ENCODE measurements around the gene P2RY14. TPM values are rescaled to one million over a fixed set of nuclear protein-coding genes. Genes with fewer than 3 reads are reported as not detected.

P2RY14 gene
- total and polyA plus RNA-seq, 10 of the 15 experiments (the other 5 are each of a cell fraction or from before 2014, with no cell fraction given), result 0.06 to 0.37 (median 0.28) TPM; not detected in 7

GRCh38 chr3:151265166-151265565 is 13.2 kb downstream of the P2RY14 start:
- no peak for DNase-seq (ENCODE audit: low read depth, low spot score)
- no peak overlapping the region for H3K9ac ChIP-seq (ENCODE audit: control insufficient read depth, insufficient read depth, low read length)
- H4K20me1 ChIP-seq (ENCODE audit: control insufficient read depth, insufficient read depth), result no peaks in the 10 kb centered on the region
- H3K4me1 ChIP-seq (ENCODE audit: control insufficient read depth, insufficient read depth, low read length), result peaks cover 7% of the 10 kb centered on the region; the same call in 1 of the 2 replicates
- H3K4me3 ChIP-seq, result no peak overlapping the region
- no peaks in the 10 kb centered on the region for H3K27me3 ChIP-seq (replicated peaks in 1 of 2; ENCODE audit: control insufficient read depth in 2 of 2, insufficient read depth in 2 of 2, low read length in 1 of 2)
- BruUV-seq (replicated peaks), result no TSS peak
- H2AFZ ChIP-seq (ENCODE audit: control insufficient read depth, low read depth, low read length), result no peak overlapping the region
- H3K4me2 ChIP-seq (ENCODE audit: control insufficient read depth, insufficient read depth), result no peak overlapping the region
- H3K36me3 ChIP-seq (ENCODE audit: control insufficient read depth in 2 of 2, insufficient read depth in 2 of 2, low read length in 1 of 2), result no peaks in the 10 kb centered on the region
- ATAC-seq, result no peak
- no peaks in the 10 kb centered on the region for H3K9me3 ChIP-seq (replicated peaks; ENCODE audit: control insufficient read depth, insufficient read depth, low read length)
- H3K79me2 ChIP-seq (ENCODE audit: control insufficient read depth, insufficient read depth, low read length), result no peaks in the 10 kb centered on the region
- no peak for FAIRE-seq
- POLR2A ChIA-PET, result no interaction called here
- H3K27ac ChIP-seq (ENCODE audit: control insufficient read depth, insufficient read depth), result no peak overlapping the region
- in situ Hi-C loops (cut with MboI) (no loop called here), intact Hi-C loops (cut with micrococcal nuclease; ENCODE audit: unreplicated experiment) (no loop called here)
- WGBS (ENCODE audit: insufficient coverage, insufficient replicate concordance, low lambda C conversion rate, missing lambda C conversion rate), result 67% methylated on average over 5 of the region's 5 CpGs
- RAD21 ChIA-PET (ENCODE audit: unreplicated experiment), result no interaction called here
- CTCF ChIA-PET, result interaction anchor here (2.5 kb wide), 1 partner anchor 35 kb away, joined by 7 read pairs; no protein-coding TSS in a partner anchor
- TF ChIP-seq TCF3 (IDR thresholded peaks at IDR 0.05; ENCODE audit: borderline replicate concordance, insufficient read depth, low read depth, low read length), result no peak
- SMC1A ChIA-PET (ENCODE audit: uncharacterized antibody, unreplicated experiment), result interaction anchor here (0.8 to 3.6 kb wide), 3 partner anchors 13 to 355 kb away, joined by 3 to 13 read pairs (median 5); partner anchors contain the start of gene P2RY14

DNA sequence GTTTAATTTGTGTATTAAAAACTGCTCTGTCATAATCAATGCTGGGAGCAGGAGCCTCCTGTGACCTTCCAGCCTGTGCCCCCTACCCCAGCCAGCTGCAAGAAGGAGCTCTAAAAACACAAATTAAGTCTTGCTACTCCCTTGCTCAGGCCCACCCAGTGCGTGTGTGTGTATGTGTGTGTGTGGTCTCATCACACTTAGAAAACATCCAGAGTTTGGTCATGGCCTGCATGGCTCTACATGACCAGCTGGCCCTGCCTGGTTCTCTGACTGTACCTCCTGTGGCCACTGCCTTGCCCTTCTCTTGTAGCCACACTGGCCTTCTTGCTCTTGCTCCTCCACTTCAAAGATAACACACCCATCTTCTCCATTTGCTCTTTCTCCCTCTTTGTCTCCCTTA is 13.7 kb downstream of the P2RY14 start:
- H2AFZ ChIP-seq (ENCODE audit: control insufficient read depth, low read depth, low read length), result no peak overlapping the region
- ChIA-PET POLR2A (interaction anchor here (0.6 kb wide), 1 partner anchor 1990 kb away, joined by 4 read pairs; no protein-coding TSS in a partner anchor), CTCF (interaction anchor here (2.1 kb wide), 1 partner anchor 97 kb away, joined by 7 read pairs; no protein-coding TSS in a partner anchor), SMC1A (ENCODE audit: uncharacterized antibody, unreplicated experiment) (interaction anchor here (0.8 to 3.6 kb wide), 2 partner anchors 13 to 355 kb away, joined by 3 to 13 read pairs; partner anchors contain the start of gene P2RY14), RAD21 (ENCODE audit: unreplicated experiment) (no interaction called here)
- no peaks in the 10 kb centered on the region for H3K79me2 ChIP-seq (ENCODE audit: control insufficient read depth, insufficient read depth, low read length)
- H3K27ac ChIP-seq (ENCODE audit: control insufficient read depth, insufficient read depth), result no peak overlapping the region
- H3K9me3 ChIP-seq (replicated peaks; ENCODE audit: control insufficient read depth, insufficient read depth, low read length), result no peaks in the 10 kb centered on the region
- H3K36me3 ChIP-seq (ENCODE audit: control insufficient read depth in 2 of 2, insufficient read depth in 2 of 2, low read length in 1 of 2), result no peaks in the 10 kb centered on the region
- WGBS (ENCODE audit: insufficient coverage, insufficient replicate concordance, low lambda C conversion rate, missing lambda C conversion rate), result 90% methylated on average over 1 of the region's 1 CpG
- no peak overlapping the region for H3K4me3 ChIP-seq
- in situ Hi-C loops (cut with MboI) (no loop called here), intact Hi-C loops (cut with micrococcal nuclease; ENCODE audit: unreplicated experiment) (no loop called here)
- no peak overlapping the region for H3K9ac ChIP-seq (ENCODE audit: control insufficient read depth, insufficient read depth, low read length)
- no peak overlapping the region for H3K4me2 ChIP-seq (ENCODE audit: control insufficient read depth, insufficient read depth)
- no TSS peak for BruUV-seq (replicated peaks)
- peaks cover 7% of the 10 kb centered on the region; the same call in 1 of the 2 replicates for H3K4me1 ChIP-seq (ENCODE audit: control insufficient read depth, insufficient read depth, low read length)
- no peaks in the 10 kb centered on the region for H3K27me3 ChIP-seq (replicated peaks in 1 of 2; ENCODE audit: control insufficient read depth in 2 of 2, insufficient read depth in 2 of 2, low read length in 1 of 2)
- no peak for FAIRE-seq
- DNase-seq (ENCODE audit: low read depth, low spot score), result no peak
- ATAC-seq, result no peak
- H4K20me1 ChIP-seq (ENCODE audit: control insufficient read depth, insufficient read depth), result no peaks in the 10 kb centered on the region
- TF ChIP-seq EZH2 (IDR thresholded peaks at IDR 0.05; ENCODE audit: borderline replicate concordance, control insufficient read depth, low read depth, low read length) (no peak), RELA (IDR thresholded peaks at IDR 0.05; ENCODE audit: borderline replicate concordance, partially characterized antibody) (no peak), TCF12 (IDR thresholded peaks at IDR 0.05; ENCODE audit: low read depth, low read length) (no peak), ZNF217 (IDR thresholded peaks at IDR 0.05) (no peak), SUPT20H (IDR thresholded peaks at IDR 0.05; ENCODE audit: borderline replicate concordance, control insufficient read depth, low read depth, low read length) (no peak), SP1 (IDR thresholded peaks at IDR 0.05; ENCODE audit: low read depth, low read length) (no peak), USF2 (IDR thresholded peaks at IDR 0.05; ENCODE audit: borderline replicate concordance, low read depth, low read length) (no peak), MEF2A (IDR thresholded peaks at IDR 0.05; ENCODE audit: insufficient read depth, low read depth, low read length) (no peak), SKIL (IDR thresholded peaks at IDR 0.05; ENCODE audit: low read depth, poor library complexity, severe bottlenecking) (no peak)
- TF ChIP-seq, protein P1, sequence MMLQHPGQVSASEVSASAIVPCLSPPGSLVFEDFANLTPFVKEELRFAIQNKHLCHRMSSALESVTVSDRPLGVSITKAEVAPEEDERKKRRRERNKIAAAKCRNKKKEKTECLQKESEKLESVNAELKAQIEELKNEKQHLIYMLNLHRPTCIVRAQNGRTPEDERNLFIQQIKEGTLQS (IDR thresholded peaks at IDR 0.05; ENCODE audit: borderline replicate concordance, extremely low read depth, low read depth, low read length), result no peak

Data from GM12878 (cell line).